Thyroid gland (tissue), 4 donors: Measurements from ENCODE around the gene DNAJC1.

Source experiments
- CTCF ChIP-seq, 6 experiments: fragments of 200-600 bp in 3 of 6; fragments of 450-650 bp in 3 of 6; sonication (generic) in 3 of 6; IDR thresholded peaks; one replicate each; pipeline ENCODE4 v1.5.1; 2016 to 2019; ENCODE audit warnings: antibody characterized with exemption in 6 of 6, mild to moderate bottlenecking in 2 of 6, inconsistent platforms in 1 of 6, moderate library complexity in 1 of 6
- POLR2A ChIP-seq, 2 donors: fragments of 450-650 bp; IDR thresholded peaks; one replicate each; pipeline ENCODE4 v1.6.1; 2017; ENCODE audit warnings: antibody characterized with exemption in 2 of 2, mild to moderate bottlenecking in 2 of 2, moderate library complexity in 1 of 2

GRCh38 chr10:21751341-21752310 lies 251.9 kb downstream of the DNAJC1 start:
- no peak for TF ChIP-seq POLR2A (IDR thresholded peaks at IDR 0.05)
- TF ChIP-seq CTCF (IDR thresholded peaks at IDR 0.05): no peak
